ENCODE data around the gene CREBBP.

The CREBBP gene

GRCh38 chr16:3854750-3855541 lies 25.6 kb downstream of the CREBBP start:
- peak; percentile 37 for DNase-seq

- DNase-seq: no peak
Observed at GRCh38 chr16:3850544-3850899, 30.0 kb downstream of the CREBBP start.

DNA sequence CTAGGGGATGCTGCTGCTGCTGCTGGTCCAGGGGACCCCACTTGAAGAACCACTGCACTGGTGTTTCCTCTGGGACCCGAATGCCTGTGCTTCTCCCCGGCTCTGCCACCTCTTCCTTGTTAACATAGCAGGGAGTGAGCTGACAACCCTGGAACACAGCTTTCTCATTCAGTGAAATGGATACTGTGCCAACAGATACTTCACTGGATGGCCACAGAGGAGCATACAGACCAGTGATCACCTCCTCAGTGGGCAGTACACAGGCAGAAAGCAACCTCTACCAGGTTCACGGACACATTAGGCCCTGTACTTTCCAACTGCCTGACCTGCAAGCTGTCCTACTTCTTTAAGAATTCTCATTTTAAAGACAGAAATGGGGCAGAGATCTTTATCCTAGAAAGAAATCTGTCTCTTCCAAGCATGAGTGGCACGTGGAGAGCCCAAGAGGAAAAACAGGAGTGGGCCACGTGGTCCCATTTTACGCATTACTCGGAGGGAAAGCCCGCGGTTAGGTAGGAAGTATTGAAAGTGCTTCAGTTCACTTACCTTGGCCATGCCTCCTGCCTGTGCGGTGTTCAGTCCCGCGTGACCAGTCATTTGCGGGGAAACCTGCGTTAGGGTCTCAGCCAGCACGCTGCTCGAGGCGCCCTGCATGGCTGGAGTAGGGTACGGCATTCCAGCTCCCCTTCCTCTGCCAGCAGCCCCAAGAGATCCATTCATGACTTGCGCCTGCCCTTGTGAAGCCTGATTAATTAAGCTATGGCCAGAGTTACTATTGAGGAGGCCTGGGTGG lies 30.6 kb downstream of the CREBBP start:
- DNase-seq: no peak

DNA sequence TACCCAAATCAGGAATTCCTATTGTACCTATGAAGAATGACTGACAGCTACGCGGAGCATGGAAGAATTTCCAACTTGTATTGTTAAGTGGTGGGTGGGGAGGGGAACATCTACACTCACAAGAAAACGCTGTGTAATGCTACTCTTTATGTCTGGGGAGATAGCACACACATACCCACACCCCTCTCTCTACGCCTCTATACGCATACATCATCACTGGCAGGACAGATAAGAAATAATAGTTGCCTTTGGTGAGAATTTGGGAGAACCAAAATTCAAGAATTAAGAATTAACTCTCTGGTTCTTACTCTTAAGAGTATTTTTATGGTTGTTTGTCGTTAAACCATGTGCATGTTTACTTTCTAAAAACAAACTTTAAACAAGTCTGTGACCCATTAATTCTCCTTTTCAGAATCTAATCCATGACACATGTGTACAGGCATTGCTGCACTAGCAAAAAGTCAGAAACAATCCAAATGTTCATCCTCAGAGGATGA lies 33.9 kb downstream of the CREBBP start:
- no peak for DNase-seq

- no peak for DNase-seq
Observed at GRCh38 chr16:3846087-3846486, 34.4 kb downstream of the CREBBP start.

GRCh38 chr16:3842994-3843393 lies 37.5 kb downstream of the CREBBP start:
- DNase-seq: no peak

GRCh38 chr16:3841729-3842508 lies 38.6 kb downstream of the CREBBP start:
- peak; percentile 16 for DNase-seq

DNA sequence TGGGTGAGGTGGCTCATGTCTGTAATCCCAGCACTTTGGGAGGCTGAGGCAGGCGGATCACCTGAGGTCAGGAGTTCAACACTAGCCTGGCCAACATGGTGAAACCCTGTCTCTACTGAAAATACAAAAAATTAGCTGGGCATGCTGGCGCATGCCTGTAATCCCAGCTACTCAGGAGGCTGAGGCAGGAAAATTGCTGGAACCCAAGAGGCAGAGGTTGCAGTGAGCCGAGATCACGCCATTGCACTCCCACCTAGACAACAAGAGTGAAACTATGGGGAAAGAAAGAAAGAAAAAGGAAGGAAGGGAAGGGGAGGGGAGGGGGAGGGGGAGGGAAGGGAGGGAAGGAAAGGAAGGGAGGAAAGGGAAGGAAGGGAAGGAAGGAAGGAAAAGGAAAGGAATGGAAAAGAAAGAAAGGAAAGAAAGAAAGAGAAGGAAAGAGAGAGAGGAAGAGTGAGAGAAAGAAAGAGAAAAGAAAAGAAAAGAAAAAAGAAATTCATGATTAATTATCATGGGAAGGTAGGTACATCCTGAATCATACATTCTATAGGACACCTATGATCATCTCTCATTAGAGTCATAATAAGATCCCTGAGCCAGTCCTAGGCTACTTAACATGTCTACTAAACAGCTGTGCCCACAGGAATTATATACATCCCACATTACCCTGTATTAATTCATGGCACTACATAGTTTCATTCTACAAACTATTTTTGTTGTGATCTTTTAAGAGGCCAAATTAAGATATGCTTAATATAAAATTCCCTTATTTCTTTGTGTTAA lies 40.9 kb downstream of the CREBBP start:
- no peak for DNase-seq

DNA sequence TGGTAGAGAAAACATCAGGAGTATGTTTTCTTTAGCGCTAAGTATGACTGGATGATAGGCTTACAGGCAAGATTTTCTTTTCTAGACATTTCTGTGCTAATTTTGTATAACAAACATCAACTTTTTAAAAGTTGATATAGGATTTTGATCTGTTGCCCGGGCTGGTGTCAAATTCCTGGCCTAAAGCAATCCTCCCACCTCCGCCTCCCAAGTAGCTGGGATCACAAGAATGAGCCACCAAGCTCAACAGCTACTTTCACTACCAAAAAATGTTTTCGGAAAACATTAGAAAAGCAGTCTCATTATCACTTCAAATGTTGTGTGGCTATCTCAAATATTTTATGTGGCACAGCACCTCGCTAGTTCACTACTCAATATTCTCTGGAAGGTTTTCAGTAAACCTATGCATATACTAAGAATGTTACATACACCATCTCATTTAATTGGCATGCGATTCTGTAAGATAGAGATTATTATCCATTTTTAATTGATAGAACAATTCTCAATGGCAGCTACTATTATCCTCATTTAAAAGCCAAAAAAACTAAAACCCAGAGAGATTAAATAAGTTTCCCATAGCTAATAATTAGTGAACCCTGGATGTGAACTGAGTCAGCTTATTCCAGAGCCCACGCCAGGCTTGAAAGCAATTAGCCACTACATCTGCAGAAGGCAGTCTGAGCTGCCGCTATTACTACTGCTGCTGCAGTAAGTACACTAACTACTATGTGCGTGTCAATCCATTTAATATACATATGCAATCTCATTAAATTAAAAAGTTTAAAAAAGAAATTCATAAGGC lies 41.7 kb downstream of the CREBBP start:
- no peak for DNase-seq

DNA sequence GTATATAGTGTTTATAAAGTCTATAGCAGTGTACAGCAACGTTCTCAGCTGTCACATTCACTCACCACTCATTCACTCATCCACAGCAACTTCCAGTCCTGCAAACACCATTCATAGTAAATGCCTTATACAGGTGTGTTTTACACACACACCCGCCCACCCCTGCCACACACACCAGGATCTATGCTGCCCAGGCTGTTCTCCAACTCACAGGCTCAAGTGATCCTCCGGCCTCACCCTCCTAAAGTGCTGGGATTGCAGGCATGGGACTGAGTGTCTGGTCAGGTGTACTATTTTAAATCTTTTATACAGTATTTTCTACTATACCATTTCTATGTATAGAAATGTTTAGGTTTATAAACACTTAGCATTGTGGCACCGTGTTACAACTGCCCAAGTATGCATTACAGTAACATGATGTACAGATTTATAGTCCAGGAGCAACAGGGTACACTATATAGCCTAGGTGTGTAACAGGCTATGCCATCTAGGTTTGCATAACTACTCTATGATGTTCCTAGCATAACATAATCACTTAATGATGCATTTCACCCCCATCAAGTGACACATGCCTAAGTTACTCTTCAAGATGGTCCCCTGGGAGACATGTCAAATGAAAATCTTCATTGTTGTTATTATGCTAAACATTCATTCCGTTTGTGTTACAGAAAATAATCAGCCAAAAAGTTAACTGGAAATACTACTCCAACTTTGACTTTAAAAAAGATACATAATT lies 42.5 kb downstream of the CREBBP start:
- no peak for DNase-seq

DNA sequence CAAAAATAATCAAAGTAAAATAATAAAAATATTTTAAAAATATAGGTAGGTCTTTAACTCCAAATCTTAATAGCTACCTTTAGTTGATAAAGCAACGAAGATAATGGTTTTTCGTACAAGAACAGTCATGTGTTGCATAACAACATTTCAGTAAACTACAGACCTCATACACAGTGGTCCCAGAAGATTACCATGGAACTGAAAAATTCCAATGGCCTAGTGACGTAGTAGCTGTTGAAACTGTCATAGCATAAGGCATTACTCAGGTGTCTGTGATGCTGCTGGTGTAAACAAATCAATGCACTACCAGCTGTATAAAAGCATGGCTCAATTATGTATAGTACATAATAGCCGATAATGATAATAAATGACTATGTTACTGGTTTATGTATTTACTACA lies 43.9 kb downstream of the CREBBP start:
- no peak for DNase-seq

DNA sequence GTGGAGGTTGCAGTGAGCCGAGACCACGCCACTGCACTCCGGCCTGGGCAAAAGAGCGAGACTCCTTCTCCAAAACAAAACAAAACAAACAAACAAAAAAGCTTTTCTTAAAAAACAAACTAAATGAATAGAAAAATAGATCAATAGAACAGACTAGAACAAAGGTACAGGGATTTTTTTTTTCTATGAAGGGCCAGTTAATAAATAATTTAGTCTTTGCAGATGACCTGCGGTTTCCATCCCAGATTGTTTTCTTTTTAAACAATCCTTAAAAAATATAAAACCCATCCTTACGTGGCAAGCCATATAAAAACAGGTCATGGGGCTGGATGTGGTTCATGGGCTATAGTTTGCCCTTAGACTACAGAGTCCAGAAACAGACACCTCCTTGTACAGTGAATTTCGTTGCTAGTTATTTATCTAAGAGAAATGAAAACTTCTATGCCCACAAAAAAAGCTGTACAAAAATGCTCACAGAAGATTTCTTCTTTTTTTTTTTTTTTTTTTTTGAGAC lies 45.4 kb downstream of the CREBBP start:
- DNase-seq: no peak

- no peak for DNase-seq
Observed at GRCh38 chr16:3832668-3833067, 47.8 kb downstream of the CREBBP start.

GRCh38 chr16:3830625-3831254 lies 49.8 kb downstream of the CREBBP start:
- DNase-seq: no peak

GRCh38 chr16:3829631-3830536 lies 50.6 kb downstream of the CREBBP start:
- DNase-seq: no peak

DNA sequence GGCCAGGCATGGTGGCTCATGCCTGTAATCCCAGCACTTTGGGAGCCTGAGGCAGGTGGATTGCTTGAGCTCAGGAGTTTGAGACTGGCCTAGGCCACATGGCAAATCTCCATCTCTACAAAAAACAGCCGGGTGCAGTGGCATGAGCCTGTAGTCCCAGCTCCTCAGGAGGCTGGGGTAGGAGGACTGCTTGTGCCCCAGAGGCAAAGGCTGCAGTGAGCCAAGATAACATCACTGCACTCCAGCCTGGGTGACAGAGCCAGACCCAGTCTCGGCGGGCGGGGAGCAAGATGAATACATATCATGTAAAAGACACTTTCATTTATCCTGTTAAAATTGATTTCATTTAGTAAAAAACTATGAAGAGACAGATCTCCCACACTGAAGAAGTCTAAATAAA lies 54.6 kb downstream of the CREBBP start:
- DNase-seq: no peak

GRCh38 chr16:3825103-3825502 lies 55.4 kb downstream of the CREBBP start:
- no peak for DNase-seq

- DNase-seq: no peak
Observed at GRCh38 chr16:3824121-3824795, 56.3 kb downstream of the CREBBP start.

GRCh38 chr16:3823427-3823826 lies 57.1 kb downstream of the CREBBP start:
- DNase-seq: no peak
